Neural cell (in vitro differentiated cells): ENCODE results near the gene NMRK2. TPM values are rescaled to one million over a fixed set of nuclear protein-coding genes. Genes with fewer than 3 reads are reported as not detected.

Source experiments
- H2AFZ ChIP-seq: fragments of 200-600, 300-800 bp; sonication (generic), shearing (Covaris generic); 2 replicates; pipeline ENCODE4 v1.6.0; 2014; ENCODE audit warnings: low read depth, mild to moderate bottlenecking, antibody characterized with exemption, low read length, moderate library complexity
- H3F3A ChIP-seq: fragments of 200-600 bp; shearing (Covaris generic); 2 replicates; pipeline ENCODE4 v1.6.1; 2016; ENCODE audit warnings: mild to moderate bottlenecking, moderate library complexity, mixed read lengths, antibody characterized with exemption, low read length; ENCODE audit not compliant: insufficient read depth, poor library complexity, severe bottlenecking
- H3K27ac ChIP-seq: fragments of 200-600, 300-800 bp; sonication (generic), shearing (Covaris generic); 2 replicates; pipeline ENCODE4 v1.5.1; 2014; ENCODE audit warnings: mild to moderate bottlenecking, low read length, moderate library complexity
- H3K27me3 ChIP-seq: fragments of 300-800, 200-600 bp; sonication (generic), shearing (Covaris generic); 2 replicates; pipeline ENCODE4 v1.6.0; 2014; ENCODE audit warnings: mild to moderate bottlenecking, low read depth, low read length, moderate library complexity; ENCODE audit not compliant: insufficient read depth
- H3K36me3 ChIP-seq: fragments of 300-800, 200-600 bp; sonication (generic), shearing (Covaris generic); 2 replicates; pipeline ENCODE4 v1.5.1; 2014; ENCODE audit warnings: mild to moderate bottlenecking, antibody characterized with exemption, low read length, moderate library complexity; ENCODE audit not compliant: insufficient read depth
- H3K4me2 ChIP-seq: fragments of 300-800, 200-600 bp; sonication (generic), shearing (Covaris generic); 2 replicates; pipeline ENCODE4 v1.6.0; 2014; ENCODE audit warnings: mild to moderate bottlenecking, low read length
- H3K4me3 ChIP-seq: fragments of 300-800, 200-600 bp; sonication (generic), shearing (Covaris generic); 2 replicates; pipeline ENCODE4 v1.5.1; 2014; ENCODE audit warnings: mild to moderate bottlenecking, low read length, moderate library complexity
- H3K79me2 ChIP-seq: fragments of 200-600 bp; shearing (Covaris generic); replicated peaks from 2 replicates; pipeline ENCODE4 v1.6.0; 2014; ENCODE audit warnings: mild to moderate bottlenecking, low read length, moderate library complexity; ENCODE audit not compliant: insufficient read depth
- H3K9ac ChIP-seq: fragments of 300-800, 200-600 bp; sonication (generic), shearing (Covaris generic); 2 replicates; pipeline ENCODE4 v1.6.1; 2016; ENCODE audit warnings: mild to moderate bottlenecking, low read length, mixed read lengths
- H3K9me2 ChIP-seq: fragments of 200-600 bp; shearing (Covaris generic); 2 replicates; pipeline ENCODE4 v1.6.1; 2016; ENCODE audit warnings: mild to moderate bottlenecking, low read length, mixed read lengths; ENCODE audit not compliant: insufficient read depth
- H3K9me3 ChIP-seq: fragments of 200-600, 300-800 bp; sonication (generic), shearing (Covaris generic); 2 replicates; pipeline ENCODE4 v1.6.1; 2016; ENCODE audit warnings: mild to moderate bottlenecking, mixed run types, low read length, moderate library complexity, mixed read lengths
- H4K20me1 ChIP-seq: fragments of 200-600 bp; shearing (Covaris generic); 2 replicates; pipeline ENCODE4 v1.6.1; 2016; ENCODE audit warnings: mild to moderate bottlenecking, mixed run types; ENCODE audit not compliant: insufficient read depth
- EP300 ChIP-seq: fragments of 450-650 bp; conservative IDR thresholded peaks from 2 replicates; pipeline ENCODE4 v1.6.1; 2014; ENCODE audit warnings: antibody characterized with exemption, mild to moderate bottlenecking, moderate library complexity; ENCODE audit not compliant: poor library complexity, severe bottlenecking
- EZH2 ChIP-seq: fragments of 200-600, 300-800 bp; shearing (Covaris generic), sonication (generic); IDR thresholded peaks from 2 replicates; pipeline ENCODE4 v1.6.1; 2014; ENCODE audit warnings: antibody characterized with exemption, low read length, borderline replicate concordance, mild to moderate bottlenecking; ENCODE audit not compliant: insufficient read depth, poor library complexity, severe bottlenecking
- MXI1 ChIP-seq: fragments of 450-650 bp; conservative IDR thresholded peaks from 2 replicates; pipeline ENCODE4 v1.6.1; 2014; ENCODE audit warnings: antibody characterized with exemption, mild to moderate bottlenecking; ENCODE audit not compliant: poor library complexity, severe bottlenecking
- POLR2AphosphoS5 ChIP-seq: IDR thresholded peaks from 2 replicates; pipeline ENCODE4 v1.6.1; 2012
- RAD21 ChIP-seq: fragments of 450-650 bp; conservative IDR thresholded peaks from 2 replicates; pipeline ENCODE4 v1.6.1; 2014; ENCODE audit warnings: antibody characterized with exemption, mild to moderate bottlenecking, moderate library complexity
- REST ChIP-seq: IDR thresholded peaks from 2 replicates; pipeline ENCODE4 v1.6.1; 2012; ENCODE audit warnings: borderline replicate concordance
- SMC3 ChIP-seq: fragments of 450-650 bp; conservative IDR thresholded peaks from 2 replicates; pipeline ENCODE4 v1.6.1; 2014; ENCODE audit warnings: antibody characterized with exemption, mild to moderate bottlenecking, moderate library complexity; ENCODE audit not compliant: poor library complexity
- TAF1 ChIP-seq: IDR thresholded peaks from 2 replicates; pipeline ENCODE4 v1.6.1; 2012; ENCODE audit warnings: low read depth
- polyA plus RNA-seq: library from polyadenylated mRNA; depleted of rRNA; stranded (reverse); fragments of >200 nt; gene quantifications from 2 replicates; pipeline ENCODE4 v1.2.3, GENCODE V29; 2014
- TF ChIP-seq, protein P1 (sequence below): fragments of 450-650 bp; IDR thresholded peaks from 2 replicates; pipeline ENCODE4 v1.5.1; 2014; ENCODE audit warnings: antibody characterized with exemption, mild to moderate bottlenecking, moderate library complexity; ENCODE audit not compliant: poor library complexity, severe bottlenecking

NMRK2 gene
- polyA plus RNA-seq, 1 donor from 2014 or later, result not detected

- peaks cover 52% of the 10 kb centered on the region for H4K20me1 ChIP-seq
- H3K27ac ChIP-seq, result no peak overlapping the region
- no peak overlapping the region for H3K9ac ChIP-seq
- no peak overlapping the region for H3K4me2 ChIP-seq
- H3K36me3 ChIP-seq, result no peaks in the 10 kb centered on the region
- H3K9me2 ChIP-seq, result no peaks in the 10 kb centered on the region
- H3F3A ChIP-seq, result no peaks in the 10 kb centered on the region
- TF ChIP-seq EZH2 (no peak), REST (no peak), TAF1 (no peak), SMC3 (no peak), EP300 (no peak), MXI1 (no peak), RAD21 (no peak), POLR2AphosphoS5 (no peak)
- TF ChIP-seq, protein P1, sequence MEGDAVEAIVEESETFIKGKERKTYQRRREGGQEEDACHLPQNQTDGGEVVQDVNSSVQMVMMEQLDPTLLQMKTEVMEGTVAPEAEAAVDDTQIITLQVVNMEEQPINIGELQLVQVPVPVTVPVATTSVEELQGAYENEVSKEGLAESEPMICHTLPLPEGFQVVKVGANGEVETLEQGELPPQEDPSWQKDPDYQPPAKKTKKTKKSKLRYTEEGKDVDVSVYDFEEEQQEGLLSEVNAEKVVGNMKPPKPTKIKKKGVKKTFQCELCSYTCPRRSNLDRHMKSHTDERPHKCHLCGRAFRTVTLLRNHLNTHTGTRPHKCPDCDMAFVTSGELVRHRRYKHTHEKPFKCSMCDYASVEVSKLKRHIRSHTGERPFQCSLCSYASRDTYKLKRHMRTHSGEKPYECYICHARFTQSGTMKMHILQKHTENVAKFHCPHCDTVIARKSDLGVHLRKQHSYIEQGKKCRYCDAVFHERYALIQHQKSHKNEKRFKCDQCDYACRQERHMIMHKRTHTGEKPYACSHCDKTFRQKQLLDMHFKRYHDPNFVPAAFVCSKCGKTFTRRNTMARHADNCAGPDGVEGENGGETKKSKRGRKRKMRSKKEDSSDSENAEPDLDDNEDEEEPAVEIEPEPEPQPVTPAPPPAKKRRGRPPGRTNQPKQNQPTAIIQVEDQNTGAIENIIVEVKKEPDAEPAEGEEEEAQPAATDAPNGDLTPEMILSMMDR, result no peak
- no peaks in the 10 kb centered on the region for H3K27me3 ChIP-seq
- peaks cover 19% of the 10 kb centered on the region for H3K79me2 ChIP-seq
- no peaks in the 10 kb centered on the region for H3K9me3 ChIP-seq
- H2AFZ ChIP-seq, result no peak overlapping the region
- no peak overlapping the region for H3K4me3 ChIP-seq
Observed at GRCh38 chr19:3979674-3980352, 46.9 kb downstream of the NMRK2 start.

GRCh38 chr19:3980353-3981251 is 47.7 kb downstream of the NMRK2 start:
- Histone ChIP-seq H3F3A (no peaks in the 10 kb centered on the region), H3K9me3 (no peaks in the 10 kb centered on the region), H2AFZ (no peak overlapping the region), H3K36me3 (no peaks in the 10 kb centered on the region), H3K27me3 (no peaks in the 10 kb centered on the region), H3K4me2 (no peak overlapping the region), H4K20me1 (peaks cover 56% of the 10 kb centered on the region), H3K9ac (no peak overlapping the region), H3K4me3 (no peak overlapping the region), H3K9me2 (no peaks in the 10 kb centered on the region), H3K27ac (no peak overlapping the region), H3K79me2 (peaks cover 23% of the 10 kb centered on the region)
- TF ChIP-seq TAF1 (no peak), REST (no peak), MXI1 (no peak), POLR2AphosphoS5 (no peak), RAD21 (no peak), SMC3 (no peak), EZH2 (no peak), EP300 (no peak)
- TF ChIP-seq, protein P1, result no peak
